ENCODE results near the gene TDRD9.

DNA sequence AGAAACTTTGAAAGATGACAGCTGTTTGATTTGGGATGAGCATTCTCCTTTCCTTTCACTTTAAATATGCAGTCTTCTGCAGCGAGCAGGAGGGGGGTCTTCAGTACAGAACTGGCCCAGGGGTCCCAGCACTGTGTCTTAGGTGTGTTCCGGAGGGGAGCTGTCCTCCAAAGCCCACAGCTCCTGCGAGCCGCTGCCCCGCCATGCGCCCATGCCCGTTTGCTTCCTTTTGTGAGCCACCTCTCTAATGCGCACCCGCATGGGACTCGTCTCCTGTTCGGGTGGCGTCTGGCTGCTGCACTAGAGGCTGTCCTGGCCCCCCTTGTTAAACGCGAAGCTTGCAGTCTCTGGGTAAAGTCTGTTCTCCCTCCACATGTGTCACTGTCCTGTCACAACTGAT, 108.8 kb downstream of the TDRD9 start:
- TF ChIP-seq, protein P1, sequence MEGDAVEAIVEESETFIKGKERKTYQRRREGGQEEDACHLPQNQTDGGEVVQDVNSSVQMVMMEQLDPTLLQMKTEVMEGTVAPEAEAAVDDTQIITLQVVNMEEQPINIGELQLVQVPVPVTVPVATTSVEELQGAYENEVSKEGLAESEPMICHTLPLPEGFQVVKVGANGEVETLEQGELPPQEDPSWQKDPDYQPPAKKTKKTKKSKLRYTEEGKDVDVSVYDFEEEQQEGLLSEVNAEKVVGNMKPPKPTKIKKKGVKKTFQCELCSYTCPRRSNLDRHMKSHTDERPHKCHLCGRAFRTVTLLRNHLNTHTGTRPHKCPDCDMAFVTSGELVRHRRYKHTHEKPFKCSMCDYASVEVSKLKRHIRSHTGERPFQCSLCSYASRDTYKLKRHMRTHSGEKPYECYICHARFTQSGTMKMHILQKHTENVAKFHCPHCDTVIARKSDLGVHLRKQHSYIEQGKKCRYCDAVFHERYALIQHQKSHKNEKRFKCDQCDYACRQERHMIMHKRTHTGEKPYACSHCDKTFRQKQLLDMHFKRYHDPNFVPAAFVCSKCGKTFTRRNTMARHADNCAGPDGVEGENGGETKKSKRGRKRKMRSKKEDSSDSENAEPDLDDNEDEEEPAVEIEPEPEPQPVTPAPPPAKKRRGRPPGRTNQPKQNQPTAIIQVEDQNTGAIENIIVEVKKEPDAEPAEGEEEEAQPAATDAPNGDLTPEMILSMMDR (IDR thresholded peaks at IDR 0.05; ENCODE audit: low read length) = no peak
- no peak for TF ChIP-seq EZH2 (IDR thresholded peaks at IDR 0.05; ENCODE audit: borderline replicate concordance, low read length)
